IPS-20b (cell line): Measurements from ENCODE around the gene CDC40.

ENCODE experiments used
- H3K27ac ChIP-seq: one replicate; pipeline ENCODE4 v1.5.1; 2013; ENCODE audit warnings: low read length
- H3K27me3 ChIP-seq: 2 replicates; pipeline ENCODE4 v1.6.1; 2013; ENCODE audit warnings: mild to moderate bottlenecking, low read length, inconsistent platforms; ENCODE audit not compliant: insufficient read depth
- H3K36me3 ChIP-seq: 2 replicates; pipeline ENCODE4 v1.6.1; 2013; ENCODE audit warnings: low read depth, mild to moderate bottlenecking, inconsistent platforms, low read length, moderate library complexity; ENCODE audit not compliant: insufficient read depth
- H3K4me1 ChIP-seq: 2 replicates; pipeline ENCODE4 v1.6.1; 2013; ENCODE audit warnings: mild to moderate bottlenecking, control low read depth, inconsistent platforms, low read length, moderate library complexity; ENCODE audit not compliant: insufficient read depth
- H3K4me3 ChIP-seq: 2 replicates; pipeline ENCODE4 v1.5.1; 2013; ENCODE audit warnings: mild to moderate bottlenecking, low read length, inconsistent platforms
- H3K9ac ChIP-seq: 2 replicates; pipeline ENCODE4 v1.6.1; 2013; ENCODE audit warnings: low read depth, mild to moderate bottlenecking, inconsistent platforms, low read length, moderate library complexity
- H3K9me3 ChIP-seq: 2 replicates; pipeline ENCODE4 v1.6.1; 2013; ENCODE audit warnings: mild to moderate bottlenecking, low read depth, low read length, inconsistent platforms; ENCODE audit not compliant: insufficient read depth

The CDC40 gene

DNA sequence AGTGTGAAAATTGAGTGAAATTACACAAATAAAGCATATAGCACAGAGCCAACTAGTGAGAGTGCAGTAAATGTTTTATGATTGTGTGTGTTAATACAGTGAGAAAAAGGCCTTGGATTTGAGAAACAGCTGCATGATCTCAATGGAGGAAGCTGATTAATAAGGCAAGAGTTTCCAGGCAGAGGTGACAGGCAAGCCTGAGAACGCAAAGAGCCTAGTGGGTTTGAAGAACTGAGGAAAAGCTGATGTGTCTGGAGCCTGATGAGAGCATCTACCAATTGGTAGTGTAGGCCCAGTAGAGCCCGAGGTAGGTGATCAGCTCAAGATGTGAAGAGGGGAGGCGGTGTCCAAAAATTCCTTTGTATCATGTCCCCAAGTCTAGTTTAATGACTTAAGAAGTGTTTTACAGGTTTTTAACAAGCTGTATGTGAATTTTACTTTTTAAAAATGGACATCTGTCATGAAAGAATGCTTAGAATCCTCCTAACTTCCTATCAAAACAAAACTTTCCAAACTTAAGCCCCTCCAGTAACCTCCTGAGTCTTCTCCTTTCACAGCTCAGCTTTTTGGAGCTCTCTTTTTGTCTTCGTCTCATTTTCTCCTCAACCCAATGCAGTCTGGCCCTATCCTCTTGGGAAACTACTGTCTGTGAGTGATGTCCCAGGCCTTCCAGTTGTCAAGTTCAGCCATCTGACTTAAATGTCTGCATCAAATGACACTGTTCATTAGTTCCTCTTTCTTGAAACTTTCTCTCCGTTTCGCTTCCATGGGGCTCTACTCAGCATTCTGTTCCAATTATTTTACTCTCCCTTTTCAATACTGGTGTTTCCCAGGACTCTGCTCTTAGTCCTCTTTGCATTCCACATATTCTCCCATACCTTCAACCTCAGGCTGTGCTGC lies 1.2 kb downstream of the CDC40 start:
- no peaks in the 10 kb centered on the region for H3K27me3 ChIP-seq
- no peak overlapping the region for H3K27ac ChIP-seq
- H3K9me3 ChIP-seq = no peaks in the 10 kb centered on the region
- H3K36me3 ChIP-seq = peaks cover 7% of the 10 kb centered on the region; the same call in 1 of the 2 replicates
- peak overlapping the region; percentile 94; the same call in 1 of the 2 replicates for H3K9ac ChIP-seq
- peak overlapping the region; percentile 93 for H3K4me3 ChIP-seq
- no peaks in the 10 kb centered on the region; the same call in 1 of the 2 replicates for H3K4me1 ChIP-seq

DNA sequence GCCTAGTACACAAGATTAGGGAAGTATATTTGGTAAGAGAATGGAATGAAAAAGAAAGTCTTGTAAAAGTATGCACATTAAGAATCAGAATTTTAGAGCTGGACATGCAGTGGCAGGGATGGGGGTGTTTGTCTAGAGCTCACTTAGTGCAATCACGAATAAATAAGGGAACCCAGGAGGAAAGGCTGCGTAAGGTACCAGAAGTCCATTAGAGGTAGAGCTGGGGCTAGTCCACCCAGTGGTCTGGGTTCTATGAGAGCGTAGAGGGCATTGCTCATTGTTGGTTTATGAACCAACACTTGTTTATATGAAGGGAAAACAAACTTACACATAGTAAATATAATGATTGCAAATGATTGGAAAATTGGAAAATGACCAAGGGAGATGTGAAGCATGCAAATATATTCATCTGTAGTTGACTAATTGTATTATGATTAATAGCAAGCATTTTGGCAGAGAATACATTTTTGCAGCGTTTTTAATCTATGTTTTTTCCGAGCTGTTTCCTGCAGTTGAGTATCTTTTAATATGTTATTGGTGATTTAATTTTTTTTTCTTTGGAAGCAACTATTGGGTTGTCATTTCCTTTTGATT lies 3.2 kb downstream of the CDC40 start:
- no peak overlapping the region for H3K27ac ChIP-seq
- H3K9me3 ChIP-seq = no peaks in the 10 kb centered on the region
- no peaks in the 10 kb centered on the region; the same call in 1 of the 2 replicates for H3K4me1 ChIP-seq
- peaks cover 7% of the 10 kb centered on the region; the same call in 1 of the 2 replicates for H3K36me3 ChIP-seq
- H3K27me3 ChIP-seq = no peaks in the 10 kb centered on the region
- H3K9ac ChIP-seq = no peak overlapping the region
- no peak overlapping the region for H3K4me3 ChIP-seq

DNA sequence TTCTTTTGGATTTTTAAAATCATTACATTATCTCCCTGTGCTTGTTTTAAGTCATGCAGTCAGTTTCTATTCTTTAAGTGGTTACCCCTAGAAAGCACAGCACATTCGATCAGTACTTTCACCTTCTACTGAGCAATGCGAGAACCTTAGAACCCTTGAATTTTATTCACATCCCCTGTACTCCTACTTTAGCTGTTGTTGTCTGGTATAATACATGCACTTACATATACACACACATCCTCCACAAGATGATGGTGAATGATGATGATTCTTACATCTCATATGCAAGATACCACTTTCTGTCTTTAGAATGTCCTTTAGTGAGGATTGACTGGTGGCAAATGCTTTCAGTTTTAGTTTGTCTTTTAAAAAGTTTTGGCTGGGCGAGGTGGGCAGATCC lies 5.7 kb downstream of the CDC40 start:
- Histone ChIP-seq H3K27ac (no peak overlapping the region), H3K4me1 (no peaks in the 10 kb centered on the region; the same call in 1 of the 2 replicates), H3K9me3 (no peaks in the 10 kb centered on the region), H3K4me3 (no peak overlapping the region), H3K27me3 (no peaks in the 10 kb centered on the region), H3K36me3 (peaks cover 7% of the 10 kb centered on the region; the same call in 1 of the 2 replicates), H3K9ac (no peak overlapping the region)

DNA sequence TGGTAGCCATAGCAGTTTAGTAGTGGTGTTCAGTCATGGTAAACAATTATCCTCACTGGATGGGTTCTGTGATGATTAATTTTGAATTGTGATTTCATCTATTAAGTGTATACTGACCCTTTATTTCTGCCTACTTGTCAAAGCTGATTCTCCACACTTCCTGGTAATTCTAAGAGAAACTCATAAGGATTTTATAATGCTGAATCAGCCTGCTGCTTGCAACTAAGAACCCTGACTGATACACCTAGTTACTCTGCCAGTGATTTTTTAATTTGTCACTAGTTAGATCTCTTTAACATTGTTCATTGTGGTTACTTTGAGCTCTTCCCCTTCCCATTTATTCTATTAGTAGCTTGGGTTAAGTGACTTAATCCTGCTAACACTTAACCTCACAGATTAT lies 8.6 kb downstream of the CDC40 start:
- H3K27ac ChIP-seq = no peak overlapping the region

DNA sequence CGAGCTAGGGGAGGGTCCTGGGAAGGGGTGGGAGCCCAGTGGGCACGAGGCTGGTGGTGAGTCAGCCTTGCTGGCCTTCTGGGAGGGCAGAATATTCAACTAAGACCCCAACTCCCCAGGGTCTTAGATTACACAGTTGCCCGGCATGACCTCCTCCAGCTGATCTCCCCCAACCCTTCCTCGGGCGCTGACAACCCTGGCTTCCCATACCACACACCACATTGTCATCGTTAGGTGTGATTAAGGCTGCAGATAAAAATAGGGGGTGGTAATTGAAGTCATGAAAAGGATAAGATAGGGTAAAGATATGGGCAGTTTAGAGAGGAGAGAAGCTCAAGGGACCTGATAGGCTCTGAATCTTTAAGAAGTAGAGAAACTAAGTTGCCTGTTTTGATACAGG lies 10.5 kb downstream of the CDC40 start:
- Histone ChIP-seq H3K9ac (no peak overlapping the region), H3K27me3 (no peaks in the 10 kb centered on the region)

More for the DNA sequence above, 8.6 kb downstream of the CDC40 start:
- Histone ChIP-seq H3K9me3 (no peaks in the 10 kb centered on the region), H3K36me3 (peaks cover 6% of the 10 kb centered on the region), H3K9ac (no peak overlapping the region), H3K4me3 (no peak overlapping the region), H3K4me1 (no peaks in the 10 kb centered on the region), H3K27me3 (no peaks in the 10 kb centered on the region)

DNA sequence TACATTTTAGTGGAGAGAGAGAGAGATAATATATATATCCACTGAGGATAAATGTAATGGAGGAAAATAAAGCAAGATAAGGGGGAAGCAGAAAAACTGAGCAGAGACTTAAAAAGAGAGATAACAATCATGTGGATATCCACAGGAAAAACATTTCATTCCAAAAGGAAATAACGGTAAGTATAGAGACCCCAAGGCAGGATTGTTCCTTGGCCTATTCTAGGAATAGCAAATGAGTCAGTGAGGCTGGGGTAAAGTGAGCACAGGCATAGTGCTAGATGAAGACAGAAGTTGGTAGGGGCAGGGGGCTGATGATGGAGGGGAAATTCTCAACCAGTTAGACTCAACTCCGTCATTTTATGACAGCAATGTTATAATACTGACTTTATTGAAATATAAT lies 11.2 kb downstream of the CDC40 start:
- Histone ChIP-seq H3K4me1 (no peaks in the 10 kb centered on the region), H3K9ac (no peak overlapping the region), H3K4me3 (no peak overlapping the region), H3K27me3 (no peaks in the 10 kb centered on the region), H3K9me3 (no peaks in the 10 kb centered on the region), H3K36me3 (peaks cover 12% of the 10 kb centered on the region), H3K27ac (no peak overlapping the region)

More for the DNA sequence above, 10.5 kb downstream of the CDC40 start:
- Histone ChIP-seq H3K27ac (no peak overlapping the region), H3K4me3 (no peak overlapping the region), H3K9me3 (no peaks in the 10 kb centered on the region), H3K4me1 (no peaks in the 10 kb centered on the region), H3K36me3 (peaks cover 12% of the 10 kb centered on the region)

DNA sequence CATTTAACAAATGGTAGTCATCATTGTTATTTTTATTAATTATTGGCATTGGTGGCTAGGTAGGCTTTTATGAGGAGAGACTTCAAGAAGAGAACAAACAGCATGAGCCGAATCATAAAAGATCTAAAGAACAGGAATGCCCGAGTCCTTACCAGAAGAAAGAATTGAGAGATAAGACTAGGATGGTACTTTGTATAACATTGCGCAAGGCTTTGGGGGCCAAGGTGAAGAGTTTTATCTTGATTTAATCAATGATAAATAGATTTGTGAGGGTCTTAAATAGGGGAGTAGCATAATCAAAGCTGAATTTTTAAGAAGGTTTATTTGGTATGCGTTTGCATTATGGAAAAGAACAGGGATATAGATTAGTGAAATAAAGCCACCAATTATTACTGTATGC lies 15.4 kb downstream of the CDC40 start:
- Histone ChIP-seq H3K9ac (no peak overlapping the region), H3K4me1 (no peaks in the 10 kb centered on the region), H3K27ac (no peak overlapping the region), H3K36me3 (peaks cover 12% of the 10 kb centered on the region), H3K27me3 (no peaks in the 10 kb centered on the region), H3K9me3 (no peaks in the 10 kb centered on the region), H3K4me3 (no peak overlapping the region)

DNA sequence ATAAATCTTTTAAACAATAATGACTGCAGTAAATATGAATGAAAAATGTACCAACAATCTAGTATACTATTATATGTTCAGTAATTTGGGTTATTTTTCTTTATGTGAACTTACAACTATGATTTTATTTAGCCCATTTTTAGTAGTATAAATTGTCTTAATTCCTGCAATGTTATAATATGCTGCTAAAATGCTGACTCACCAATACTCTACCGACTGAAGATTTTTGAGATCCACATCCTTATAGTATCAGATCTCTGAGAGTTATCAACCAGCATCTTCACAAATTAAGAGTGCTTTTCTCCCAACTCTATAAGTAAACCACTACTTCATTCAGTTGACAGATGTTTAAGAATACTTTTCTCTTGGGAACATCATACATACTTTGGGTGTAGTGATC lies 16.6 kb downstream of the CDC40 start:
- Histone ChIP-seq H3K4me1 (no peaks in the 10 kb centered on the region), H3K36me3 (peaks cover 12% of the 10 kb centered on the region)

DNA sequence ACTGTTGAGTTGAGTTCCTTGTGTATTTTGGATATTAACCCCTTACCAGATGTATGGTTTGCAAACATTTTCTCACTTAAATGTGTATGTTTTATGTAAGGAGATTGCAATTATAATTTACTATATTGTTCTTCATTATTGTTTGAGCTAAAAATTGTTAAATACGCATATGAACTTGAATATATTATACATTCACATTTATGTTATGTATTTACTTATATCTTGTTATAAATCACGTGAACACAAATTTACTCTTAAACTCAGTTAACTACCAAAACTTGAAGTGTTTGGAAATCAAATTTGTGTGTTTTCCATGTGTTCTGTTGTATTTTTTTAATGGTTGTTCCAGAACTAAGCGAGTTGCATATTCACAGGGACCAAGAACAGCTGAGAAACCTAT lies 18.3 kb downstream of the CDC40 start:
- peaks cover 8% of the 10 kb centered on the region for H3K36me3 ChIP-seq
- H3K9me3 ChIP-seq = no peaks in the 10 kb centered on the region
- no peaks in the 10 kb centered on the region for H3K4me1 ChIP-seq
- H3K27me3 ChIP-seq = no peaks in the 10 kb centered on the region
- H3K4me3 ChIP-seq = no peak overlapping the region
- H3K9ac ChIP-seq = no peak overlapping the region
- H3K27ac ChIP-seq = no peak overlapping the region

More for the DNA sequence above, 16.6 kb downstream of the CDC40 start:
- Histone ChIP-seq H3K9ac (no peak overlapping the region), H3K27me3 (no peaks in the 10 kb centered on the region), H3K27ac (no peak overlapping the region), H3K4me3 (no peak overlapping the region), H3K9me3 (no peaks in the 10 kb centered on the region)

DNA sequence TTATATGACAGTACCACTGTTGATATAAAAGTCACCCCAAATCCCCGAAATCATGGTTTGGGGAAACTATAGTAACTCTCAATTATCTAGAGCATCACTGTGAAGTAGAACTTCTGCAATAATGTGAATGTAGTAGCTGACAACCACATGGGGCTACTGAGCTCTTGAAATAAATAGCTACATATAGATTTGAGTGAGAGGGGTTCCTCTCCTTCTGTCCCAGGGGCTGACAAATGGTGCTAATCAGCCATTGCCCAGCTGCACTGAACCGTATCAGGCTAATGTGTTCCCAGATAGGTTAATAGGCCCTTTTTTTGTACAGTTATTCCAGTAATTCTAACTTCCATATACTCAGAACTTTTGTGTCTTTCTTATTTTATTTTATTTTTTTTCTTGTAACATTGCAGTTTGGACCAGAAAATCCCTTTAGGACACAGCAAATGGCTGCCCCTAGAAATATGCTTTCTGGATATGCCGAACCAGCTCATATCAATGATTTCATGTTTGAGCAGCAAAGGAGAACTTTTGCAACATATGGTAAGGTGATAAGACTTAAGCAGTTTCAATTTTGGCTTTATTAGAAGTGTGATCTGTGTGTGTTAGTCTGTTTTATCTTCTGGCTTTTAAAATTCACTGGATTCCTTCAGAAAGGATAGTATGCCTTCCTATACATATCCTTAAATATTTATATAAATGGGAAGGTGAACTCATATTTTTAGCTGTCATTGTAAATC lies 21.1 kb downstream of the CDC40 start:
- Histone ChIP-seq H3K27ac (no peak overlapping the region), H3K9ac (no peak overlapping the region)

DNA sequence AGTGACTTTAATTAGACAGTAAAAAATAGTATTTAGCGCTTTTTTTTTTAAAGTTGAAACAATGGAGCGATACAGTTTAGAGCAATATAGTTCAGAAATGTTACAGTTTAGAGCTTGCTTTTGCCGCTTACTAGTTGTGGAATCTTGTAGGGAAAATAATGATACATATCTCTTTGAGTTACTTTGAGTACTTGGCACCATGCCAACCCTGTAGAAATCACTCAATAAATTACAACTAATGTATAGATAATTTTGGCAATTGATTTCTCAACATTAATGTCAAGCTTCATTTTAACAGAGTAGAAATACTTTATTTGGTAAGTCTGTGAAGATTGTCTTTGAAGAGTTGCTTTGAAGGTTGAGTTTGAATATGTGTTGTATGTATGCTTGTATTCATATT lies 27.4 kb downstream of the CDC40 start:
- Histone ChIP-seq H3K4me1 (no peaks in the 10 kb centered on the region), H3K9me3 (no peaks in the 10 kb centered on the region), H3K27ac (no peak overlapping the region), H3K4me3 (no peak overlapping the region), H3K27me3 (no peaks in the 10 kb centered on the region), H3K36me3 (peaks cover 37% of the 10 kb centered on the region), H3K9ac (no peak overlapping the region)

More for the DNA sequence above, 21.1 kb downstream of the CDC40 start:
- H3K27me3 ChIP-seq = no peaks in the 10 kb centered on the region
- H3K4me3 ChIP-seq = no peak overlapping the region
- no peaks in the 10 kb centered on the region for H3K9me3 ChIP-seq
- H3K4me1 ChIP-seq = no peaks in the 10 kb centered on the region
- no peaks in the 10 kb centered on the region for H3K36me3 ChIP-seq
